ENCODE measurements around the gene RNF34. TPM values are rescaled to one million over a fixed set of nuclear protein-coding genes. Genes with fewer than 3 reads are reported as not detected.

RNF34 gene
- polyA plus RNA-seq, 12 donors: 23.9 to 35.1 (median 28.4) TPM; not detected in 1

DNA sequence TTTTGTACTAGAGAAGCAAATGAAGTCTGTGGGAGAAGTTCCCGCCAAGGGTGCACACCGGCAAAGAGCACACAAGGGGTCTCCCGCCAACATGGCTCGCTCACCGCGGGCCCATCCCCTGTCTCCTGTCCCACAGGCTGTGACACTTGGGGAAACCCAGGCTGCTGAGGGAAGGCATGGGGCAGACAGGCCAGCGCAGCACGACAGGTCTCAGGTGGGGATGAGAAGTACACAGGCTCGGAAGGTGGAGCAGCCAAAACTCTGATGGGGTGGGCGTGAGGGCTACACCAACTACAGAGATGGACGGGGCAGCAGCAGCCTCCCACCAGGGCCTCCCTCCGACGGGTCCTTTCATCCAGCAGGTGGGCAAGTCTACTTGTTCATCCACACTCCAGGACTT, 64.4 kb downstream of the RNF34 start:
- DNase-seq: no peak

DNA sequence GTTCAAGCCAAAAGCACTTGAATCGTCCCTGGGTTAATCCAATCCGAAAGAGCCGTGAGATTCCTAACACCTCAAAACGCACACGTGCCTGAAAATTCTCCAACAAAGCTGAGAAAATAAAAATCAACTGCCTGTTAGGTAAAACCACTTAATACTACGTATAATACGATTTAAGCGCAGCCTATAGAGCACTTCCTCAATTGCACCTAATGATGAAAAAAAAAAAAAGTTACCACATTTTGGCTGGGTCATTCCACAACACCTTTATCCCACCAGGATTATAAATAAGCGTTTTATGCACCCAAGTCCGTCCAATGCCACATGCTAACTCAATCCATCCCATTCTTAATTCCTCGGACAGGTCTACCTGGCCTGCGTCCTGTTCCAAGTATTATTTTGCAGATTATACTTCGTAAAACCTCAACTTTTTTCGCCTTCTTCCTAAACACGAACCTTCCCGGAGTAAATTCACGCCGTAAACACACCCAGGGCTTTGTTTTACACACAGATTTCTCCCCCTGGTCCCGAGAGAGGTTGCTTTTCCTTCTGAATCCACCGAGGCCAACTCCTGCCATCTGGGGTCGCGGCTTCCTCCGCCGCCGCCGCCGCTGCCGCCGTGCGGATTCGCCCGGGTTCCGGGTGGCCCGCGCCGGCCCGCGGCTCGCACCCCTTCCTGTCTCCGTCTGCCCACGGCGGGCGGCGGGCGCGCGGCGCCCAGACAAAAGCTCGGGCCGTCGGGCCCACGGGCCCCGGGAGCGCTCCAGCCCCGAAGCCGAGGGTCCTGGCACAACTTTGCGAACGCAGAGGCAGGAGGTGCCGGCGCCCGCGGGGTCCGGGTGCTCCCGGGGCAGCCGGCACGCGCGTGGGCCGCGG, 66.2 kb downstream of the RNF34 start:
- no peak for DNase-seq

DNA sequence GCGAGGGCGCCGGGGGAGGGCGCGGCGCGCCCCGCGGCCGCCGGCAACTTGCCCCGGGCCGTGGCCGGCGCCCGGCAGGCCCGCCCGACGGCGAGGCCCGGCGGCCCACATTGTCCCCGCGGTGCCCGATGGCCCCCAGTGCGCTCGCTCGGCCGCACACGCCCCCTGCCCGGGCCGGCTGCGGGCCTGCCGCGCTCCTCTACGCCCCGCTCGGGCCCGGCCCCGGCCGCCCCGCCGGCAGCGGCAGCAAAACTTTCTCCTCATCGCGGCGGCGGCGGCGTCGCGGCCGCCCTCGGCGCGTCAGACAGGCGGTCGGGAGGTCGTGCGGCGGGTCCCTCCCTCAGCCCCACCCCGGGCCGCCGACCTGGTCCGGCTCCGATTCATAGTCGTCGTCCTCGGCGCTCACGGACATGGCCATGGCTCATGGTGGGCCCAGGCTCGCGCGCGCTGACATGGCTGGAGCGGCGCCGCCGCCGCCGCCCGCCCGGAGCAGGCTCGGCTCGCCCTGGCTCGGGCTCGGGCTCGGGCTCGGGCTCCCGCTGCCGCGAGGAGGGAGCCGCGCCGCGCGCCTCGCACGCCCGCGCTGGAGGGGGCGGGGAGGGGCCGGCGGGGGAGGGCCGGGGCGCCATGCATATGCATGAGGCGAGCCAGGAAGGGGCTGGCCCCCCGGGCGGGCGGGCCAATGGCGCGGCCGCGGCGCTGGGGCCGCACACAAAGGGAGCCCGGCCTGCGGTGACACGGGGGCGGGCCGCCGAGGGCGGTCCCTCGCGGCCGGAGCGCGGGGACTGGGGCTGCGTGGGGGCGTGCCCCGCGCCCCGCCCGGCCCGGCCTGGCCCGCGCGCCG, 67.1 kb downstream of the RNF34 start:
- DNase-seq: peak; percentile 64

DNA sequence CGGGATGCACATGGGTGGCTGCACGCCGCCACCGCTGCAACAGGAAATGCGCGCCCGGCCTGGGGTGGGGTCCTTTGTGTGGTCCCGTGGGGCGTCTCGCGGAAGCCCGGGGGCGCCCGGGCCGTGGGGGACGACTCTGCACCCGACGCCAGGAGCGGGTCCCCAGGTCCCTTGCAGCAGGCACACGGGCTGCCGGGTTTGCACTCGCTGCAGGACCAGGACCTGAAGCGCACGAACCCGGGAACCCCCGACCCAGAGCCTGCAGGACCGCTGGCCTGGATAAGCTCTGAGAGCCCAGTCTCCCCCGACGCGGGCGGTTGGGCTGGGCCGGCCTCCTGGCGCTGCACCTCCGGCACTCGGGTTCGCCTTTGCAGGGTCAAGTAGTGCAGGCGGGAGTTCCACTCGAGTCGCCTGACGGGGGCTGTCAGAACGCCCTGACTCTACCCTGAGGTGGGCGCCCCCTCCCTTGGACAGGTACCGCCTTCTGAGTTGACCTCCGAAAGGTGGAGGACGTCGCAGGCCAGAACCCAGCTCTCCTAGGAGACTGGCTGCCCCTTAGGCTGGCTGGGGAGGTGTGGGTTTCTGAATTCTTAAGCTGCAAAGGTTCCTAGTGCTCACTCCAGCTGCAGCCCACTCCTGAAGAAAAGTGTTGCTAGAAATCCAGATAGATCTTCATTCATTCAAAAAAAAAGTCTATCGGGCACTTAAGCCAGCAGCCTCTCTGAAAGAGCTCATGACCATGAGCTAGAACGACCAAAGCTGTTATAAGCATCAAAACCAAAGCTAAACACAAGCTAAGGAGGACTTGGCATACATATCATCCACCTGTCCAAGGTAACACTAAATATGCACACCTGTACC, 68.0 kb downstream of the RNF34 start:
- no peak for DNase-seq

DNA sequence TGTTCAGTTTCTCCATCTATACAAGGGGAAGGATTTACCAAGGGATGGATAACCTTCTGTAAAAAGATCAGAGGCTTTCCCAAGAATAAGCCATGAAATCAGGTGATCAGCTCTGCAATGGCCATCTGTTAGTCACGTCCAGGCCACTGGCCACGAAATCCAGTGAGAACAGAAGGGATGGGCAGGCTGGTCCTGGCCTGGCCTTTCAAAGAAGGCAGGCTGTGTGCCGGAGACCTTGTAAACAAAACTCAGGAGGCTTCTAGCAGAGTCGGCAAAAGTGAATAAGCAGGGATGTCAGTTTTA, 68.5 kb downstream of the RNF34 start:
- no peak for DNase-seq

DNA sequence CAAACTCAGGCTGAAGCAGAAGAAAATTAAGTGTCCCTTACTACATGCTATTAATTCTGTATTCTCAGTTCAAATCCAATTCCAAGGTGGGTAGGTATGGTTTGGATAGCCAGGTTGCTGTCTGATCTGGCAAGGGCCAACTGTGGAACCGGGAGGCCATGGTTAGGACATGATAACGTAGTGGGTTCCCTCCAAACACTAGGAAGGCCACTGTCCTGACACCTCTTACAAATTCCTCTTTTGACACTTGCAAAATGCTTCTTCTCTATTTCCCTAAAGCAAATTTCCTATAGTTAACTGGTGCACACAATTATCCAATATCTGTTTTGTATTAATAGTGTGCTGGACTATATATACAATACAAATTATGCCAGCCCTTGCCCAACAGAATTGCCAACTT, 70.8 kb downstream of the RNF34 start:
- DNase-seq: no peak

DNA sequence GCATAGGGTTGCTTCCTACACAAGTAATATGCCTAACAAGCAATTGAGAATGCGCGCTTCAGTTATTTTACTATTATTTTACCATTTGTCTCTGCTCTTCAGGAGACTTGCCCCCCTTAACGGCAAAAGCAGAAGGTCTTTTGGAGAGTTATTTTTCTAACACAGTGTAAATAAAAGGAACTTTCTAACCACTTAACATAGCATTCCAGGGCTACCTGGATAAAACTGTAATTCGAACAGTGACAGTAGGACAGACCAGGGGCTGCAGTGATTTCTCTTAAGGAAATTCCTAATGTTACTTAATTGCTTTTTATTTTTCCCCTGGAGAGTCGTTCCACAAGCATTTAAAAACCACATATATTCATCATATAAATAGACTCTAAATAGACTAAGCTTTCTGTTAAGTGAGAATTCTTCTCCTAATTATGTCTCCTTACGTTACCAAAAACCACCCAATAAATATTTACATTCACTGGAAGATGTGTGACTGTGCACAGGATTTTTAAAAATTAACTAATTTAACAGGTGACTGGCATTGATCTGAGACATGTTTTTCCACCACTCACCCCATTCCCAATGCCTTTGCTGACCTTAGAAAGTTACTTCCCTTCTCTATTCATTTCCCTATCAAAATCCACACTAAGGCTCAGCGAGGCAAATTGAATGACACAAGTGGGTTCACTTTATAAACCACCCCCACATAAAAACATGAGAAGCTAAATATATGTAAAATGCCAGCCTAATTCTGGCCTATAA, 72.4 kb downstream of the RNF34 start:
- no peak for DNase-seq

Other genes starting within 250 kb of the RNF34 start
- 10 to 100 TPM in 7 of 12 donors, 1 to 10 TPM in 4, not detected in 1; 9.7 to 25.0 (median 10.7) TPM for gene P2RX4, start 190.0 kb upstream of the RNF34 start, polyA plus RNA-seq (ENCODE audit: insufficient read length in 12 of 12)
- gene CAMKK2, start 103.4 kb upstream of the RNF34 start, polyA plus RNA-seq (ENCODE audit: insufficient read length in 12 of 12): 10 to 100 TPM in 11 of 12 donors, not detected in 1; 18.1 to 34.1 (median 22.6) TPM
- gene ANAPC5, start 47.7 kb upstream of the RNF34 start, polyA plus RNA-seq (ENCODE audit: insufficient read length in 12 of 12): 100 to 1,000 TPM in 9 of 12 donors, 10 to 100 TPM in 2, not detected in 1; 96.6 to 163 (median 120) TPM
- 10 to 100 TPM in 11 of 12 donors, not detected in 1; 14.0 to 39.3 (median 24.8) TPM for gene KDM2B, start 180.9 kb downstream of the RNF34 start, polyA plus RNA-seq (ENCODE audit: insufficient read length in 12 of 12)
- gene ORAI1, start 226.4 kb downstream of the RNF34 start, polyA plus RNA-seq (ENCODE audit: insufficient read length in 12 of 12): 10 to 100 TPM in 11 of 12 donors, not detected in 1; 24.7 to 58.2 (median 31.6) TPM